HG03520 (cell line): ENCODE results near the gene TRAP1.
"Not testable (repeated sequence)": the region's sequence is repeated elsewhere in the genome, so short reads cannot be mapped to it uniquely, and the experiment has no call there.

ENCODE experiments used
- ATAC-seq: cut with Tn5 transposase; IDR thresholded peaks from one replicate; pipeline ENCODE4 v1.9.1; 2021; ENCODE audit warnings: mild to moderate bottlenecking, moderate library complexity; ENCODE audit not compliant: unreplicated experiment

Gene TRAP1

DNA sequence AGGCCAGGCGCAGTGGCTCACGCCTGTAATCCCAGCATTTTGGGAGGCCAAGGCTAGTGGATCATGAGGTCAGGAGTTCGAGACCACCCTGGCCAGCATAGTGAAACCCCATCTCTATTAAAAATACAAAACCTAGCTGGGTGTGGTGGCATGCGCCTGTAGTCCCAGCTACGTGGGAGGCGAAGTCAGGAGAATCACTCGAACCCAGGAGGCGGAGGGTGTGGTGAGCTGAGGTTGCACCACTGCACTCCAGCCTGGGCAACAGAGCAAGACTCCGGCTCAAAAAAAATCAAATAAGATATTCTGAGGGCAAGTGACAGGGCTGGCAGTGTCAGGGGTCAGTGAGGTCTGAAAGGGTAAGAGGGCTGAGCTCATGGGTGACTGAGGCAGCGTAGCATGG is 2.9 kb downstream of the TRAP1 start:
- not testable (repeated sequence) for ATAC-seq

DNA sequence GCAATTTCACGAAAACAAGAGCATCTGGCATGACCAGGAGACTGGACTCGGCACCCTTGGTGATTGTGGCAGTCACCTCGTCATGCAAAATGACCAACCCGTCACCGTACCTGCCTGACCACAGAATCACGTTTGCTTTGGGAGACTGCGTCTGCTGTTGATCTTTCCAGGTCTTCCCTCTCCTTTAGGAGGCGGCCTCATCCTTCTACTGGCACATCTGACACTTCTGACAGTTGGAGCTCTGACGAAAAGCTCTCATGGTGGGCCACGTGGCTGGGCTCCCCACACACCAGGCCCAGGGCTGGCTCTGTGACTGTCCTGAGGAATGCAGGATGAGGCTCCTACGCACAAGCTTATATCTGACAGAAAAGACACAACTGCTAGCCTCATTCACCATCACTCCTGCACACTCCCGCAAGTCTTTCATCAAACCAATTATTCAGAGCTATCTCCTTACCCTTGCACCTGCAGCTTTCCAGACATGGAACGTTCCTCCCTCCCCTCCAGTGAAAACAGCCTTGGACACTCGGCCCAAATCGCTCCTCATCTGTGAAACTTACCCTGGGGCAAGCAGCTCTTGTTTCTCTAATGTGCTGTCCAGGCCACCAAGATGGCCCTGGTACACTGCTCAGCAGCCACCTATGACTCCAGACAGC is 3.6 kb downstream of the TRAP1 start:
- no peak for ATAC-seq

GRCh38 chr16:3712861-3713372 is 4.4 kb downstream of the TRAP1 start:
- no peak for ATAC-seq

- ATAC-seq = no peak
Measured at GRCh38 chr16:3706253-3707012, 10.9 kb downstream of the TRAP1 start.

DNA sequence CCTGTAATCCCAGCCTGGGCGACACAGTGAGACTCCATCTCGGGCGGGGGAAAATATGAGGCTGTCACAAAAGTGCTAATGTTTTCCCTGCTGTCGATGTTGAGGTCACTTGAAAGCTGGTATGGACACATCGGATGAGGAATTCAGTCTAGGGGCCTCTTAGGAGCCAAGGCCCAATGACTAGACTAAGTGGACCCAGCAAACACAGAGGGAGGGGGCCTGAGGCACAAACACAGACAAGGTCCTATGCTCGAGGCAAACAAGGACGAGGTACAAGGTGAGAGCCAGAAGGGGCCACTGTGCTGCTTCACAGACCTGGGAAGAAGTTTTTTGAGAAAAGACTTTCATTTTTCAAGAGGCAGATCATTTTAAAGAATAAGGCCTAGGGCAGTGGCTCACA is 15.2 kb downstream of the TRAP1 start:
- ATAC-seq = no peak

GRCh38 chr16:3701531-3701930 is 15.8 kb downstream of the TRAP1 start:
- ATAC-seq = no peak

DNA sequence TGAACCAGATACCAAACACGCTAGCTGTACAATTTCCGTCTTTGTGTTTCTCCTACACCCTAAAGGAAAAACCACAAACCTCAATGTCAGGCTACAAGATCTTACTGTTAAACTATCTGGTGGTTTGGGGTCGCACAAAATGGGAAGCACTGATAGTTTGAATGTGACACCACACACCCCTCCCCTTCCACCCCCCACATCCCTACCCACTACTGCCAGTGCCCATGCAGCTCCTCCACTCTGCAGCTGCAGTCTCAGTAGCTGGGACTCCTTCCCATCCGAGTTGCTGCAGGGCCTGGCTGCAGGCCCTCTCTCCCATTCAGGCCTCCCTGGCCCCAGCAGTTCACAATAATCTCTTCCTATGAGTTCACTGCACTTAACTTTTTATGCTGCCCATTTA is 18.4 kb downstream of the TRAP1 start:
- no peak for ATAC-seq

GRCh38 chr16:3696425-3697218 is 20.7 kb downstream of the TRAP1 start:
- ATAC-seq = no peak

DNA sequence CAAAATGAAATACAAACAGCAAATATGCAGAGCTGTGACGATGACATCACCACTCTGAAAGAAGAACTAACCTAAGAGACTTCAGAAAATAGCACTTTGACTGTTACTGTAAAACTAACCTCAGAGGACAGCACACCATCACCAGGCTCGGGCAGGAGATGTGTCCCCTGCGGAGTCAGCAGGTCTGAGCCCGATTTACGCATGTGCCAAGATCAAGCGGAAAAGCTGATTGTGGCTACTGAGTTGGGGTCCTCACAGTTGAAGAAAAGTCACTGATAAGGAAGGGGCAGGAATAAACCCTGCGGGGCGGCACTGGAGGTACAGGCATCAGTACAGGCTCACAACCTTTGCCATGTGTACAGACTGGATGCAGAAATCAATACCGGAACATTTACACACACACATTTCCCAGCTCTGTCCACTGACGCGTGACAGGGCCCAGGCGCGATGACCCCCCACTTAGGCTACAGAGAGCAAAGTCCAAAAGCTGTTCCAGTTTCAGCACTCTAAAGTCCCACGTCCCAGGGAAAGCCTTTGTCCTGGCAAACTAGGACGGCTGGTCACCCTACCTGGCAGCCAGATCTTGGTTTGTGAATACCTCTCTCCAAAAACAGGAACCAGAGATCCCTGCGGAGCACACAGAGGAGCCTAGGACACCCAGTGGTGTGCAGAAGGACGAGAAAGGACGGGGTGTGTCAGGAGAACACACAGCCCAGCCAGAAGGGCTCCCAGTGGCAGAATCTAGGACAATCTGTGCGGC is 21.5 kb downstream of the TRAP1 start:
- ATAC-seq = no peak

GRCh38 chr16:3694051-3694450 is 23.3 kb downstream of the TRAP1 start:
- ATAC-seq = no peak

DNA sequence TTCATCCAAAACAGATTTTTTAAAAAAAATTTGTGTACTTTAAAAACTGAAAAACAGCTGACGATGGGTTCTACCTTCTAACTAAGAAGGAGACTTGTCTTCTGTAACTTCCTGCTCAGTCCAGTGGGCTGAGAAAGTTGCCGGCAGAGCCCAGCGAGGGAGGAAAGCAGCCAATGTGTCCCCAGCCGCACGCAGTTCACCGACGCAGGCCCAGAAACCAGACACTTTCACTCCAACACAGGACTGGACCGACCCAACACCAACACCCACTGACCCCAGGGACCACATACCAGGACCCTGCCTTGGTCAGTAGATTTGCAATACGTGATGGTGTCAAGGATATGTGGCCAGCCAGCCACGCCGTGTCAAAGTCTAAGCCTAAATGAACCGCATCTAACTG is 25.6 kb downstream of the TRAP1 start:
- no peak for ATAC-seq

- no peak for ATAC-seq
Measured at GRCh38 chr16:3690980-3691720, 26.2 kb downstream of the TRAP1 start.

GRCh38 chr16:3690470-3690928 is 26.8 kb downstream of the TRAP1 start:
- ATAC-seq = no peak

- no peak for ATAC-seq
Measured at GRCh38 chr16:3689731-3690130, 27.6 kb downstream of the TRAP1 start.

DNA sequence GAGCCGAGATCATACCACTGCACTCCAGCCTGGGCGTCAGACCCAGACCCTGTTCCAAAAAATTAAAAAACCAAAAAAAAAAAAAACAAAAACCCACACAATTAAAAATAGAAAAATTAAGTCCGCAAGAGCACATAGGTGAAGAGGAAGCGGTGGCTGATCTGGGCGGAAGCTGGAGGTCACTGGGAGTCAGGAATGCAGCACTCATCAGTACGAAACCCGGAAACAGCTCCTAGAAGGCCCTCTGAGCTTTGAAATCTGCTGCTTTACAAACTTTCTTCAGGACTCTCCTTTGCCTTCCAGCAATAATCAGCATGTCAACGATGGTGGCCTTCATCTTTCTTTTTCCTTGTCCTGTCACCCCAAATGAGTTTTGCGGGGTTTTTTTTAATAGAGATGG is 29.5 kb downstream of the TRAP1 start:
- no peak for ATAC-seq

GRCh38 chr16:3687021-3687420 is 30.3 kb downstream of the TRAP1 start:
- no peak for ATAC-seq

- no peak for ATAC-seq
Measured at GRCh38 chr16:3681206-3681605, 36.1 kb downstream of the TRAP1 start.

GRCh38 chr16:3677994-3678393 is 39.3 kb downstream of the TRAP1 start:
- no peak for ATAC-seq

GRCh38 chr16:3675601-3676130 is 41.7 kb downstream of the TRAP1 start:
- no peak for ATAC-seq
